PC-9 (cell line): ENCODE measurements around the gene MTUS2. TPM values are rescaled to one million over a fixed set of nuclear protein-coding genes. Genes with fewer than 3 reads are reported as not detected.
"Not testable (repeated sequence)": the region's sequence is repeated elsewhere in the genome, so short reads cannot be mapped to it uniquely, and the experiment has no call there.

Experiments used
- BruUV-seq: library from RNA; stranded (reverse); fragments of 400-500 nt; replicated peaks from 2 replicates; lab custom pipeline; 2021; lab: Mats Ljungman, UMichigan
- CTCF ChIA-PET: fragments of 300-600 bp; sonication (Branson Sonifier 250); formaldehyde crosslinking; loops from one replicate; lab custom pipeline; 2022; ENCODE audit warnings: antibody characterized with exemption; lab: Charles Lee
- POLR2A ChIA-PET: fragments of 300-600 bp; sonication (Branson Sonifier 250); formaldehyde crosslinking; loops from one replicate; lab custom pipeline; 2022; ENCODE audit warnings: antibody characterized with exemption; ENCODE audit not compliant: unreplicated experiment; lab: Charles Lee
- DNase-seq, 2 experiments: peaks; one replicate each; pipeline versions ENCODE4 v3.0.0 to v3.0.0-alpha.2; 2015 to 2022; ENCODE audit warnings: mixed read lengths in 1 of 2
- H2AFZ ChIP-seq: fragments of 200-600 bp; sonication (generic); 2 replicates; pipeline ENCODE4 v1.8.1; 2017; ENCODE audit warnings: antibody characterized with exemption
- H3F3A ChIP-seq: fragments of 200-600 bp; sonication (generic); 2 replicates; pipeline ENCODE4 v1.8.1; 2017; ENCODE audit warnings: antibody characterized with exemption, mild to moderate bottlenecking, low read depth; ENCODE audit not compliant: insufficient read depth
- H3K27ac ChIP-seq: fragments of 200-600 bp; sonication (generic); 2 replicates; pipeline ENCODE4 v1.6.1; 2016; ENCODE audit warnings: mixed run types
- H3K27me3 ChIP-seq: fragments of 200-600 bp; sonication (generic); 2 replicates; pipeline ENCODE4 v1.6.1; 2016; ENCODE audit warnings: low read depth, mixed run types; ENCODE audit not compliant: insufficient read depth
- H3K36me3 ChIP-seq: fragments of 200-600 bp; sonication (generic); 2 replicates; pipeline ENCODE4 v1.6.1; 2016; ENCODE audit warnings: low read depth, mixed run types
- H3K4me1 ChIP-seq: fragments of 200-600 bp; sonication (generic); replicated peaks from 2 replicates; pipeline ENCODE4 v1.6.1; 2016; ENCODE audit warnings: mixed run types; ENCODE audit not compliant: insufficient read depth
- H3K4me2 ChIP-seq: fragments of 200-600 bp; sonication (generic); 2 replicates; pipeline ENCODE4 v1.6.1; 2017; ENCODE audit warnings: mixed run types
- H3K4me3 ChIP-seq: fragments of 200-600 bp; sonication (generic); 2 replicates; pipeline ENCODE4 v1.6.1; 2016; ENCODE audit warnings: mixed run types
- H3K79me2 ChIP-seq: fragments of 200-600 bp; sonication (generic); 2 replicates; pipeline ENCODE4 v1.6.1; 2017; ENCODE audit warnings: low read depth, mixed run types
- H3K9me2 ChIP-seq: fragments of 200-600 bp; sonication (generic); 2 replicates; pipeline ENCODE4 v1.8.1; 2017; ENCODE audit warnings: mild to moderate bottlenecking; ENCODE audit not compliant: insufficient read depth
- H3K9me3 ChIP-seq: fragments of 200-600 bp; sonication (generic); 2 replicates; pipeline ENCODE4 v1.8.1; 2016; ENCODE audit warnings: low read depth; ENCODE audit not compliant: insufficient read depth
- H4K20me1 ChIP-seq: fragments of 200-600 bp; sonication (generic); 2 replicates; pipeline ENCODE4 v1.8.1; 2017; ENCODE audit not compliant: insufficient read depth
- CTCF ChIP-seq: fragments of 200-600 bp; sonication (generic); conservative IDR thresholded peaks from 2 replicates; pipeline ENCODE4 v1.6.1; 2017; ENCODE audit warnings: mixed run types, antibody characterized with exemption, mild to moderate bottlenecking, moderate library complexity
- EZH2 ChIP-seq: fragments of 200-600 bp; sonication (generic); IDR thresholded peaks from 2 replicates; pipeline ENCODE4 v1.8.0; 2017; ENCODE audit warnings: antibody characterized with exemption, low read depth
- intact Hi-C: fragments of 100-400 bp; cut with micrococcal nuclease; formaldehyde crosslinking; loops from one replicate; pipeline ENCODE4 v1.10.0; 2022; ENCODE audit not compliant: unreplicated experiment
- total RNA-seq: library from RNA; stranded (reverse); gene quantifications from 2 replicates; pipeline ENCODE4 v1.2.3, GENCODE V29; 2021

MTUS2 gene
- total RNA-seq, 1 experiment from 2014 or later = not detected

GRCh38 chr13:29339386-29340272 lies 519.5 kb downstream of the MTUS2 start:
- POLR2A ChIA-PET = no interaction called here
- CTCF ChIA-PET = no interaction called here
- Histone ChIP-seq H3K9me2 (peaks cover 4% of the 10 kb centered on the region; the same call in 1 of the 2 replicates), H3K4me1 (no peaks in the 10 kb centered on the region), H4K20me1 (no peaks in the 10 kb centered on the region), H3K79me2 (no peaks in the 10 kb centered on the region), H3K27ac (no peak overlapping the region), H3K27me3 (peaks cover 44% of the 10 kb centered on the region), H3K36me3 (no peaks in the 10 kb centered on the region), H3F3A (no peaks in the 10 kb centered on the region), H3K4me2 (no peak overlapping the region), H3K4me3 (no peak overlapping the region), H2AFZ (no peak overlapping the region), H3K9me3 (no peaks in the 10 kb centered on the region)
- TF ChIP-seq EZH2 (no peak), CTCF (no peak)
- BruUV-seq = no TSS peak
- intact Hi-C loops = no loop called here
- DNase-seq = no peak

- H3K27ac ChIP-seq, H4K20me1 ChIP-seq, H3K27me3 ChIP-seq, H3K79me2 ChIP-seq, H3K9me2 ChIP-seq, H2AFZ ChIP-seq, H3K4me3 ChIP-seq, BruUV-seq, H3K4me2 ChIP-seq, POLR2A ChIA-PET, H3K36me3 ChIP-seq, H3K4me1 ChIP-seq, H3K9me3 ChIP-seq, H3F3A ChIP-seq, CTCF ChIA-PET, DNase-seq: not testable (repeated sequence)
- intact Hi-C loops = loop anchor here (5.0 kb wide), 1 partner anchor 134 kb away; no protein-coding TSS in a partner anchor
Measured at GRCh38 chr13:29345860-29346582, 525.9 kb downstream of the MTUS2 start.

- Histone ChIP-seq H3K4me1 (no peaks in the 10 kb centered on the region), H3K9me2 (no peaks in the 10 kb centered on the region), H3K9me3 (no peaks in the 10 kb centered on the region), H3K27ac (no peak overlapping the region), H3K4me3 (no peak overlapping the region), H3K36me3 (no peaks in the 10 kb centered on the region), H3K4me2 (no peak overlapping the region), H3K79me2 (no peaks in the 10 kb centered on the region), H3F3A (no peaks in the 10 kb centered on the region), H3K27me3 (peaks cover 69% of the 10 kb centered on the region), H2AFZ (no peak overlapping the region), H4K20me1 (no peaks in the 10 kb centered on the region)
- no peak for DNase-seq
- intact Hi-C loops = no loop called here
- ChIA-PET POLR2A (no interaction called here), CTCF (no interaction called here)
- no peak for TF ChIP-seq CTCF
- TF ChIP-seq EZH2 = no peak
- no TSS peak for BruUV-seq
Measured at GRCh38 chr13:29355029-29355428, 534.9 kb downstream of the MTUS2 start.
